H9 (cell line): Measurements from ENCODE around the gene UNC5B. TPM values are rescaled to one million over a fixed set of nuclear protein-coding genes. Genes with fewer than 3 reads are reported as not detected.

ENCODE experiments used
- DNase-seq: peaks from one replicate; pipeline ENCODE4 v3.0.0-alpha.2; 2017
- H2AFZ ChIP-seq: one replicate; pipeline ENCODE4 v1.6.1; 2013; ENCODE audit warnings: mild to moderate bottlenecking, low read length, control low read depth, moderate library complexity
- H2AK5ac ChIP-seq: 2 replicates; pipeline ENCODE4 v1.6.1; 2013; ENCODE audit warnings: low read length, control low read depth, mixed read lengths; ENCODE audit not compliant: insufficient read length
- H2BK120ac ChIP-seq: one replicate; pipeline ENCODE4 v1.6.1; 2013; ENCODE audit warnings: low read depth, mild to moderate bottlenecking, low read length, control low read depth, inconsistent platforms; ENCODE audit not compliant: poor library complexity, severe bottlenecking
- H2BK12ac ChIP-seq: 2 replicates; pipeline ENCODE4 v1.6.1; 2013; ENCODE audit warnings: low read length, control low read depth, mixed read lengths, low read depth; ENCODE audit not compliant: insufficient read length
- H2BK15ac ChIP-seq: 2 replicates; pipeline ENCODE4 v1.6.1; 2013; ENCODE audit warnings: low read depth, low read length, control low read depth
- H2BK20ac ChIP-seq: one replicate; pipeline ENCODE4 v1.6.1; 2013; ENCODE audit warnings: low read depth, mild to moderate bottlenecking, low read length, control low read depth, inconsistent platforms; ENCODE audit not compliant: poor library complexity, severe bottlenecking
- H2BK5ac ChIP-seq: 2 replicates; pipeline ENCODE4 v1.6.1; 2013; ENCODE audit warnings: low read length, control low read depth, mixed read lengths; ENCODE audit not compliant: insufficient read length
- H3K14ac ChIP-seq: 2 replicates; pipeline ENCODE4 v1.6.1; 2013; ENCODE audit warnings: low read length, control low read depth; ENCODE audit not compliant: insufficient read depth
- H3K18ac ChIP-seq: 2 replicates; pipeline ENCODE4 v1.6.1; 2013; ENCODE audit warnings: low read depth, mild to moderate bottlenecking, mixed read lengths, low read length, control low read depth; ENCODE audit not compliant: insufficient read length
- H3K23ac ChIP-seq: 2 replicates; pipeline ENCODE4 v1.6.1; 2013; ENCODE audit warnings: low read length, control low read depth, mixed read lengths, low read depth; ENCODE audit not compliant: insufficient read length
- H3K23me2 ChIP-seq: 2 replicates; pipeline ENCODE4 v1.6.1; 2013; ENCODE audit warnings: low read depth, mild to moderate bottlenecking, mixed read lengths, low read length, control low read depth; ENCODE audit not compliant: insufficient read length, poor library complexity, severe bottlenecking
- H3K27ac ChIP-seq: 2 replicates; pipeline ENCODE4 v1.5.1; 2013; ENCODE audit warnings: low read length, control low read depth, mixed read lengths, low read depth; ENCODE audit not compliant: insufficient read length
- H3K27me3 ChIP-seq: 2 replicates; pipeline ENCODE4 v1.6.1; 2013; ENCODE audit warnings: low read length, control low read depth, inconsistent platforms; ENCODE audit not compliant: insufficient read depth
- H3K4ac ChIP-seq: 2 replicates; pipeline ENCODE4 v1.6.1; 2013; ENCODE audit warnings: low read depth, mild to moderate bottlenecking, control low read depth, inconsistent platforms, low read length, moderate library complexity
- H3K4me1 ChIP-seq: 2 replicates; pipeline ENCODE4 v1.6.1; 2013; ENCODE audit warnings: low read length, control low read depth, inconsistent platforms; ENCODE audit not compliant: insufficient read depth
- H3K4me2 ChIP-seq: 2 replicates; pipeline ENCODE4 v1.6.1; 2013; ENCODE audit warnings: low read length, control low read depth, mixed read lengths; ENCODE audit not compliant: insufficient read length, insufficient read depth
- H3K56ac ChIP-seq: 2 replicates; pipeline ENCODE4 v1.6.1; 2013; ENCODE audit warnings: low read depth, mild to moderate bottlenecking, mixed read lengths, low read length, control low read depth; ENCODE audit not compliant: insufficient read length
- H3K79me1 ChIP-seq: 2 replicates; pipeline ENCODE4 v1.6.1; 2013; ENCODE audit warnings: low read depth, mild to moderate bottlenecking, moderate library complexity, low read length, control low read depth, inconsistent platforms; ENCODE audit not compliant: insufficient read depth, poor library complexity, severe bottlenecking
- H3K79me2 ChIP-seq: 2 replicates; pipeline ENCODE4 v1.6.1; 2013; ENCODE audit warnings: low read length, control low read depth, inconsistent platforms; ENCODE audit not compliant: insufficient read depth
- H3K9ac ChIP-seq: 2 replicates; pipeline ENCODE4 v1.6.1; 2013; ENCODE audit warnings: low read length, control low read depth, mixed read lengths; ENCODE audit not compliant: insufficient read length; ENCODE audit errors: extremely low read depth
- H3K9me3 ChIP-seq: one replicate; pipeline ENCODE4 v1.6.1; 2013; ENCODE audit warnings: low read depth, low read length, inconsistent platforms; ENCODE audit not compliant: control insufficient read depth
- H3T11ph ChIP-seq: one replicate; pipeline ENCODE4 v1.6.1; 2013; ENCODE audit warnings: mild to moderate bottlenecking, low read length, control low read depth, inconsistent platforms
- H4K20me1 ChIP-seq: one replicate; pipeline ENCODE4 v1.6.1; 2013; ENCODE audit not compliant: control insufficient read depth, insufficient read length, insufficient read depth
- H4K5ac ChIP-seq: 2 replicates; pipeline ENCODE4 v1.6.1; 2013; ENCODE audit warnings: low read depth, mild to moderate bottlenecking, mixed read lengths, low read length, control low read depth; ENCODE audit not compliant: insufficient read length
- H4K8ac ChIP-seq: replicated peaks from 2 replicates; pipeline ENCODE4 v1.6.1; 2013; ENCODE audit warnings: low read length, control low read depth, mixed read lengths, low read depth; ENCODE audit not compliant: insufficient read length
- H4K91ac ChIP-seq: 2 replicates; pipeline ENCODE4 v1.6.1; 2013; ENCODE audit warnings: low read depth, mild to moderate bottlenecking, moderate library complexity, mixed read lengths, low read length, control low read depth; ENCODE audit not compliant: insufficient read length
- H3K27ac Mint-ChIP-seq, 3 experiments: 2 replicates in 2 of 3; 3 replicates in 1 of 3; pipeline ENCODE4 v1.8.0; 2020 to 2021; ENCODE audit warnings: mixed read lengths in 3 of 3, mild to moderate bottlenecking in 1 of 3, moderate library complexity in 1 of 3
- H3K27me3 Mint-ChIP-seq: 2 replicates; pipeline ENCODE4 v1.8.0; 2021; ENCODE audit warnings: low read depth, mild to moderate bottlenecking, moderate library complexity, mixed read lengths
- H3K36me3 Mint-ChIP-seq, 3 experiments: 2 replicates in 2 of 3; 3 replicates in 1 of 3; pipeline ENCODE4 v1.8.0; 2020 to 2021; ENCODE audit warnings: low read depth in 3 of 3, mixed read lengths in 3 of 3; ENCODE audit not compliant: insufficient read depth in 1 of 3
- H3K4me1 Mint-ChIP-seq, 2 experiments: 2 replicates each; pipeline ENCODE4 v1.8.0; 2020; ENCODE audit warnings: mixed read lengths in 2 of 2
- H3K4me3 Mint-ChIP-seq, 2 experiments: 2 replicates in 1 of 2; 3 replicates in 1 of 2; pipeline ENCODE4 v1.8.0; 2020 to 2021; ENCODE audit warnings: mild to moderate bottlenecking in 2 of 2, mixed read lengths in 2 of 2, moderate library complexity in 1 of 2
- H3K9me3 Mint-ChIP-seq, 2 experiments: 2 replicates in 1 of 2; 3 replicates in 1 of 2; pipeline ENCODE4 v1.8.0; 2020; ENCODE audit warnings: mild to moderate bottlenecking in 2 of 2, mixed read lengths in 2 of 2, moderate library complexity in 1 of 2
- WGBS: extraction: QIAGEN DNeasy Blood & Tissue Kit; methylation state at CpG from one replicate; pipeline ENCODE4 v1.1.7; 2013; ENCODE audit warnings: missing lambda C conversion rate, low lambda C conversion rate, mixed read lengths; ENCODE audit not compliant: insufficient read length; ENCODE audit errors: extremely low coverage; 5-methylcytosine and 5-hydroxymethylcytosine counted together
- total RNA-seq: library from RNA; stranded (reverse); gene quantifications from 2 replicates; pipeline ENCODE4 v1.2.1, GENCODE V29; 2021
- TF ChIP-seq, protein P1 (sequence below): fragments of 200-600 bp; sonication (generic); conservative IDR thresholded peaks from 3 replicates; pipeline ENCODE4 v1.8.0; 2021; ENCODE audit warnings: antibody characterized with exemption, mild to moderate bottlenecking

UNC5B gene
- total RNA-seq, 1 experiment from 2014 or later = 28.4 TPM

DNA sequence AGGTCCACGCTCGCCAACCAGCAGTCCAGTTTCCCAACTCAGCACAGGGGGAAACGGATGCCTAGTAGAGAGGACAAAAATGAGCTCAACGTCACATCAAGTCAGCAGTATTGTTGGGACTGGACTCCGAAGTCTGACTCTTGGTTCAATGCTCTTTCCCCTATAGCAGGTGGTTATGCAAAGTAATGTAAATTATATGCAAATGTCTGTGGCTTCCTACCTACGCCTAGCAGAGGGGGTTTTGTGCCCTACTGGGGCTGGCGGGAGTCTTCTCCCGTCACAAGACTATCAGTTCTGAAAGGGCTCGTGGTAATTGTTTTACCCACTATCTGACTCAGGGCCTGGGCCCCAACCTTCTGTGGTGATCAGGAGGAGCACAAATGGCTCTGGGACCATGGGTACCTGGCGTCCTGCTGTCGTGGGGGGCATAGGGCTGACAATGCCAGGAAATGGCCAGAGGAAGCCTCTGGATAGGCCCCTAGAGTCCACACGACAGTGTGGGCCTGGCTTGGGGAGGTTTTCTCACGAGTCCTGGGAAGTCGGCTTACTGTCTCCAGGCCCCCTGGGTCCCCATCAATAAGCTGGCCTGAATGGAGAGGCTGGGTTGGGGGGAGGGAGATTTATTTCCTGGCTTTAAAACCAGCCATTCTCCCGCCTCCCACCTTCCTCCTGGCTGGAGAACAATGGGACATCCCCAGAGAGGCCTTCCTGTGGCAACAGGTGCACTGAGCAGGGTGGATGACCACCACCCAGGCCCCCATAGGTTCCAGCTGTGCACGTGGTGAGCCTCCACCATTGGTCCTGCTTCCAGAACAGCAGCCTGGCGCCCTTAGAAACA lies 41.8 kb downstream of the UNC5B start:
- no peaks in the 10 kb centered on the region for H4K20me1 ChIP-seq
- TF ChIP-seq, protein P1, sequence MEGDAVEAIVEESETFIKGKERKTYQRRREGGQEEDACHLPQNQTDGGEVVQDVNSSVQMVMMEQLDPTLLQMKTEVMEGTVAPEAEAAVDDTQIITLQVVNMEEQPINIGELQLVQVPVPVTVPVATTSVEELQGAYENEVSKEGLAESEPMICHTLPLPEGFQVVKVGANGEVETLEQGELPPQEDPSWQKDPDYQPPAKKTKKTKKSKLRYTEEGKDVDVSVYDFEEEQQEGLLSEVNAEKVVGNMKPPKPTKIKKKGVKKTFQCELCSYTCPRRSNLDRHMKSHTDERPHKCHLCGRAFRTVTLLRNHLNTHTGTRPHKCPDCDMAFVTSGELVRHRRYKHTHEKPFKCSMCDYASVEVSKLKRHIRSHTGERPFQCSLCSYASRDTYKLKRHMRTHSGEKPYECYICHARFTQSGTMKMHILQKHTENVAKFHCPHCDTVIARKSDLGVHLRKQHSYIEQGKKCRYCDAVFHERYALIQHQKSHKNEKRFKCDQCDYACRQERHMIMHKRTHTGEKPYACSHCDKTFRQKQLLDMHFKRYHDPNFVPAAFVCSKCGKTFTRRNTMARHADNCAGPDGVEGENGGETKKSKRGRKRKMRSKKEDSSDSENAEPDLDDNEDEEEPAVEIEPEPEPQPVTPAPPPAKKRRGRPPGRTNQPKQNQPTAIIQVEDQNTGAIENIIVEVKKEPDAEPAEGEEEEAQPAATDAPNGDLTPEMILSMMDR = no peak
- H3K9me3 ChIP-seq = no peaks in the 10 kb centered on the region
- no peak overlapping the region for H2BK20ac ChIP-seq
- Mint-ChIP-seq H3K27ac (peak overlapping the region; percentile 47 to 79 (median 74); a peak in 5 of 7 replicates), H3K27me3 (no peaks in the 10 kb centered on the region; the same call in 1 of the 2 replicates), H3K4me1 (peaks cover 48 to 50% of the 10 kb centered on the region in 2 experiments), H3K36me3 (peaks cover 0 to 2% (median 0%) of the 10 kb centered on the region in 3 experiments; a peak in 2 of 7 replicates), H3K9me3 (no peaks in the 10 kb centered on the region; a peak in 1 of 5 replicates), H3K4me3 (peak overlapping the region; percentile 7 to 50; a peak in 1 of 5 replicates)
- H3K18ac ChIP-seq = no peak overlapping the region
- no peak overlapping the region for H4K5ac ChIP-seq
- peaks cover 12% of the 10 kb centered on the region; the same call in 1 of the 2 replicates for H3K4me1 ChIP-seq
- H2AFZ ChIP-seq = no peak overlapping the region
- no peak overlapping the region for H4K8ac ChIP-seq
- no peak overlapping the region for H4K91ac ChIP-seq
- no peak overlapping the region for H2AK5ac ChIP-seq
- no peaks in the 10 kb centered on the region for H3K27me3 ChIP-seq
- no CpG with 5 or more reads among the region's 17 CpGs for WGBS
- no peak overlapping the region for H2BK5ac ChIP-seq
- no peak overlapping the region for H3K27ac ChIP-seq
- no peaks in the 10 kb centered on the region for H3K79me1 ChIP-seq
- no peak overlapping the region for H3K4me2 ChIP-seq
- no peak overlapping the region for H2BK15ac ChIP-seq
- no peak overlapping the region for H3K56ac ChIP-seq
- no peak overlapping the region for H2BK120ac ChIP-seq
- H3K23me2 ChIP-seq = no peaks in the 10 kb centered on the region
- H3K4ac ChIP-seq = no peak overlapping the region
- H3K14ac ChIP-seq = no peak overlapping the region
- no peak overlapping the region for H3K23ac ChIP-seq
- H3T11ph ChIP-seq = no peak overlapping the region
- no peaks in the 10 kb centered on the region for H3K79me2 ChIP-seq
- no peak for DNase-seq
- no peak overlapping the region for H3K9ac ChIP-seq
- no peak overlapping the region for H2BK12ac ChIP-seq
